SH-SY5Y (cell line): ENCODE results near the gene RUSC1.

ENCODE experiments used
- GATA2 ChIP-seq: IDR thresholded peaks from 2 replicates; pipeline ENCODE4 v1.6.1; 2011; ENCODE audit warnings: mild to moderate bottlenecking, low read depth, low read length
- GATA3 ChIP-seq: IDR thresholded peaks from 2 replicates; pipeline ENCODE4 v1.6.1; 2011; ENCODE audit warnings: low read depth, mild to moderate bottlenecking, low read length, moderate library complexity

- TF ChIP-seq GATA3 (no peak), GATA2 (no peak)
Measured at GRCh38 chr1:155279268-155279667, 41.4 kb upstream of the RUSC1 start.
